ENCODE results near the gene RHBDL1.

Gene RHBDL1

DNA sequence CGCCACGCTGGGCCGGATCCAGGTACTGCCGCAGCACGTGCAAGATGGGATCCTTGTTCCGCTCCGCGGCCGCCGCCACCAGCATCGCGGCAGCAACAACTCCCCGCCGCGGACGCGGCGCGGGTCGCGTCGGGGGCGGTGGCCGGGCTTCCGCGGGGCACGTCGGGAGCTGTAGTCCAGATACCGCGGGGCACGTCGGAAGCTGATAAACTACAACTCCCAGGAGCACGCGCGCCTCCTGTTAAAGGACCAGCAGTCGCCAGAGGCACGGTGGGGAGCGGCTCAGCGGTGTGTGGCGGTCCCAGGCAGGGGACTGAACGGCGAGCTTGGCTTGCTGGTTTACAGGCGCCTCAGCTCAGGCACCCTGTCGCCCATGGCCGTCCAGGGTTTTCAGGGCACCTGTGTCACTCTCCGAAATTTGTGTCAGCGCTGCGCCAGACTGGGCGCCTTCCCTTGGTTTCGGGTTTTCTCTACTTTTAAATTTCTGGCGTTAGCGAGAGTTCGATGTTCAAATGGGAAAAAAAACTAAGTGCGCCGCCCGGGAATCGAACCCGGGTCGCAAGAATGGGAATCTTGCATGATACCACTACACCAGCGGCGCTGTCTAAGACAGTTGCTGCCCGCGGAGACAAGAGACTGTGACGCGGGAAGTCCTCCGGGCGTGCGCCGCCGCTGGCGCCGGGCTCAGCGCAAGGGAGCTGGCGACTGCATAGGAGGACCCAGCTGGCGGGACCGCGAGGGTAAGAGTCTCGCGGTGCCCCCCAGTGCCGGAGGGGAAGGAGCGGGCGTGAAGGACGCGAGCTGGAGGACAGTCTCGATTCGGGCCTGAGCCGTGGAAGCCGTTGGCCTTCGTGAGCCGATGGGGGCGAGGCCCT, 39.0 kb upstream of the RHBDL1 start, which contains the start of gene METTL26:
Gene METTL26, minus strand, starts transcription at position 100 of the 875 bp plus-strand sequence. Its CDS starts 15 bp downstream, at position 85.
- peak; percentile 91 to 92 for DNase-seq (ENCODE audit: low read depth in 2 of 2)

DNA sequence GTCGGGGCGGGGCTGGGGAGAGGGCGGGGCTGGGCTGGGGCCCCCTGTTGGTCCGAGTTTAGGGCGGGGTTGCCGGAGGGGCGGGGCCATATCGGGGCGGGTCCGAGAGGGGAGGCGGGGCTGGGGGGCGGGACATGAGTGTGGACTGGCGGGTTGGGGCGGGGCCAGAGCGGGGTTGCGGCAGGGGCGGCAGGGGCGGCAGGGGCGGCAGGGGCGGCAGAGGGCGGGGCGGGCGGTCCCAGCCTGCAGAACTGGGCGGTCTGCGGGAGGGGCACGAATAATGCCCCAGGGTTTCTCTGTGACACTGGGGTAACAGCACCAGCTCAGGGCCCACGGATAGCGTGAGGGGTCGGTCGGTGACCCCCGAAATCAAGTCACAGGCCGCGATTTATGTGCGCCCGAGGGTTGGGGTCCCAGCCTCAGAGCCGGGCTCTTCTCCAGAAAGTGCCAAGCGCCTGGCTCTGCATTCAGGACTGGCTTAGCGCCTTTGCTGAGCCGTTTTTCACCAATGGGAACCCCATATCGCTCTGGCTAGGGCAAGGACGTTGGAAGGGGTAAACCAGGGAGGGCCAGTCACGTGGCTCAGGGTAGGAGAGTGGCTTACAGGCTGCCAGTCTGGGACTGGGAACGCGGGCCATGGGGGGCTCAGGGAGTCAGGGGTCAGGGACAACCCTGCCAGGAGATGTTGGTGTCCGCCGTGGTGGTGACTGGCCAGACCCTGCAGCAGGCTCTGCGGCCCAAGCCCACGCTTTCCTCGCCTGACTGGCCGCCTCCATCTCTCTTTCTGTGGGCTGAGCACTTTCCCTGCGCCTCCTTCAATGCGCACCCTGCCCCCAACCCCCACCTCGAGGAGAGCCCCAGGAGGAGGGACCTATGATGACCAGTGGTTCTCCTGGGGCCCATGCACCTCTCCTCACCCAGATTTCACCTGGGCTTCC, 38.1 kb upstream of the RHBDL1 start:
- peak; percentile 86 to 95 for DNase-seq (ENCODE audit: low read depth in 2 of 2)

DNA sequence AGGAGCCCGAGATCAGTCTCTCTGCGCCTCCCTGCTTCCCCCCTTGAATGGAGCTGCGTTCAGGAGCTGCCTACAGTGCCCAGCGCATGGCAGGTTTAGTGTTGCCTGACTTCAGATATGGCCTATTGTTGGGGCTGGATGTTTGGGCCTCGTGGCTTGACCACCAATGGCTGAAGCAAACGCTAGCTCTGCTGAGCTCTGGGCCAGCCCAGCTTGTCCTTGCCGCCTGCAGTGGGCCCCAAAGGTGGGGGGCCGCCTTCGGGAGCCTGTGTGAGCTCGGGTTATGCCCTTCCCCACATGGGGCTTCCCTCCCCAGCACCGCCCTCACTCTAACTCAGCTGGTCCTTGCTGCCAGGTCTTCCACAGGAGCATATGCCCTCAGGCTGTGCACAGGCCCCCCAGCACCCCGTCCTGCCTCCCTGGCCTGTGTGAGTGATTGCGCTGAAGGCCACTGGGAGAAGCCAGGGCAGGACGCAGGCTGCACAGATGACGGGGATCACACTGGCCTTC, 37.4 kb upstream of the RHBDL1 start:
- DNase-seq (ENCODE audit: low read depth in 2 of 2): no peak

DNA sequence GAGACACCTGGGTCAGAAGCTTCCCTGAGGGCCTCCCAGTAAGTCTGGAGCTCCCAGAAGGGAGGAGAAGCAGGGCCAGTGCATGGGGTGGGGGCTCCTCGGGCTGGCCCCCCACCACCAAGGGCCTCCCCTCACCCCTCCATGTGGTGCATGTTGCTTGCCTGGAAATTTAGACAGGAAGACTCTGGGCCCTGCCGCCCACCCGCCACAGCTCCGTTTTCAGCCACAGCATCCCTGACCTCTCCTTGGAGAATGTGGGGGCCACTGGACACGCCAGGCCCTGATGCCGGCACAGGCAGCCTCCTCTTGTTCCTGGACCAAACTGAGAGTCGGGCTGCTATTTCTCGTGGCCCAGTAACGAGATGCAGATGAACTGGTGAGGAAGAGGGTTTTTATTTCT, 36.6 kb upstream of the RHBDL1 start:
- no peak for DNase-seq (ENCODE audit: low read depth in 2 of 2)

DNA sequence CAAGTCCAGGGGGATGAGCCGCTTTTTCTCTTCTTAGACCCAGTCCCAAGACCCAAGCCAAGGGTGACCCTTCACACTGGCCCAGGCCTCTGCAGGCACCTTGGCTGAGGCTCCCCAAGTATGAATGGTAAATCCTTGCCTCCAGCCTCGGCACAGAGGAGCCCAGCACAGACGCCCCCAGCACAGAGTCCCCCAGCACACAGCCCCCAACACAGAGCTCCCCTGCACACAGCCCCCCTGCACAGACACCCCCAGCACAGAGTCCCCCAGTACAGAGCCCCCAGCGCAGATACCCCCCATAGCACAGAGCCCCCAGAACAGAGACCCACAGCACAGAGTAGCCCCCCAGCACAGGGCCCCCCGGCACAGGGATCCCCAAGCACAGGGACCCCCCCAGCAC, 34.9 kb upstream of the RHBDL1 start:
- no peak for DNase-seq (ENCODE audit: low read depth in 2 of 2)

DNA sequence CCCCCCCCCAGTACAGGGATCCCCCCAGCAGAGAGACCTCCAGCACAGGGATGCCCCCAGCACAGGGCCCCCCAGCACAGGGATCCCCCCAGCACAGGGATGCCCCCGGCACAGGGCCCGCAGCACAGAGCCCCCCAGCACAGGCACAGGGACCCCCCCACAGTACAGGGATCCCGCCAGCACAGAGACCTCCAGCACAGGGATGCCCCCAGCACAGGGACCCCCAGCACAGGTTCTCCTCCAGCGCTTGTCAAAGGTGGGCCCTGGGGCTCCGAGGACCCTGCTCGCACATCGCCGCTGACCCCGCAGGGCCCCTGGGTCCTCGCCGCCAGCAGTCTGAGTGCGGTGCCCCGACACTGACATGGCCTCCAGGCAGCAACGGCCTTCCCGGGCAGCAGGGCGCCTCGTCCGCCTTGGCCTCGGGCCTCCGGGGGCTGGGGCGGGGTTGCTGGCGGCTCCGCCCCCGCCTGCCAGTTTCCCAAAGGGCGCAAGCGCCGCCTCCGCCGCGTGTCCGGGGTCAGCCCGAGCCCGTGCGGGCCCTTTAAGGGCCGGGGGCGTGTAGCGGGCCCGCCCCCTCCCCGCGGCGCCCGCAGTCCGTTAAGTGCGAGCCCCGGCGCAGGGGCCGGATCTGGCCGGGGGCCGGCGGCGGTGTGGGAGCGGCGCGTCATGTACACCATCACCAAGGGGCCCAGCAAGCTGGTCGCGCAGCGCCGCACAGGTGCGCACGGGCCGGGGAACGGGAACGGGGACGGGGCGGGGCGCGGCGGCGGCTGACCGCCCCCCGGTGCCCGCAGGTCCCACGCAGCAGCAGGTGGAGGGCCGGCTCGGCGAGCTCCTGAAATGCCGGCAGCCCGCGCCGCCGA, 33.9 kb upstream of the RHBDL1 start, which contains the start of gene MCRIP2:
Gene MCRIP2, plus strand, starts transcription at position 503 of the 863 bp plus-strand sequence. Its CDS starts 164 bp downstream, at position 667.
- DNase-seq (ENCODE audit: low read depth in 2 of 2): peak; percentile 66 to 78

DNA sequence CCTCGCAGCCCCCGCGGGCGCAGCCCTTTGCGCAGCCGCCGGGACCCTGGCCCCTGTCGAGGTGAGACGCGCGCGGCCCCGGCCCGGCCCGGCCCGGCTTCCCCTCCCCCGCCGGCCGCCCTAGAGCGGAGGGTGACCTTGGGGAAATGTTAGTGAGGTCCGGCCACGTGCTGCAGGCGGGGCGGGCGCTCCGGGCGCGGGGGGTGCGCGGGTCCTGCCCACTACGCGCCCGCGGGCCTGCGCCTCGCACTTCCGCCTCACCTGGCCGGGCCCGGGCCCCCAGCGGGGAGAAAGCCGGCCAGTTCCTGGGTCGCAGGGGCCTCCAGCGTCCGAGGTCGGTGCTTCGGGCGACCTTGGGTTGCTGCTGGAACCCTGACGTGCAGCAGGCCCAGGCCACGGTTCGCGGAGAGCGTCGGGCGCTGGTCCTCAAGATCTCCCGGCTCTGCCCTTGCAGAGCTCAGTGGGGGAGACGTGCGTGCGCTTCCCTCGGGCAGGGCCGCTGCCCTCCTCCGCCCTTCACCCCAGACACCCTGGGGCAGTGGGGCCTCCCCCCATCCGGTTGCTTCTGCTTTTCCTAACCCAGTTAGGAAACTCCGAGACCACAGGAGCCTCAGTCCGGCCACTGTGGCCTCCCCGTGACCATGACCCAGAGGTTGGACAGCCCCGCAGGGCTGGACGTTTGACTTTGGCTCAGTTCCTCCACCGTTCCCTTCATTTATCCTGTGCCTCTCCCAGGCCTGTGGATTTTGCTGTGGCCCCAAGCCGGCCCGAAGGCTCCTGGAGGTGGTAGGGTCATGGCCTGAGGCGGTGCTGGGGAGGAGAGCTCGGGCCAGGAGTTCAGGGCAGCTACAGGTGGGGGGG, 33.1 kb upstream of the RHBDL1 start:
- DNase-seq (ENCODE audit: low read depth in 2 of 2): no peak

DNA sequence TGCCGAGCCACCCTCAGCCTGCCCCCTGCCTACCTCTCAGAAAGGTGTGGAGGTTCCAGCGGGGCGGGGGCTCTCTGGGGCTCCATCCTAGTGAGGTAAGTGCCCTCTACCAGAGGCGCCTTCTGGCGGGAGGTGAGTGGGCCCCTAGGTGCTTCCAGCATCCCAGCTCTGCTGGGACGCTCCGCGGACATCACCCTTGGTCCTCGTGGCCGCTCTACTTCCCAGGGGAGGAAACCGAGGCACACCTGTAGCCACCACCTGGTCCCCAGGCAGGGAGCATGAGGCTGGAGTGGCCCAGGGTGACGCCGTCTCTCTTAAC, 32.5 kb upstream of the RHBDL1 start:
- DNase-seq (ENCODE audit: low read depth in 2 of 2): no peak

DNA sequence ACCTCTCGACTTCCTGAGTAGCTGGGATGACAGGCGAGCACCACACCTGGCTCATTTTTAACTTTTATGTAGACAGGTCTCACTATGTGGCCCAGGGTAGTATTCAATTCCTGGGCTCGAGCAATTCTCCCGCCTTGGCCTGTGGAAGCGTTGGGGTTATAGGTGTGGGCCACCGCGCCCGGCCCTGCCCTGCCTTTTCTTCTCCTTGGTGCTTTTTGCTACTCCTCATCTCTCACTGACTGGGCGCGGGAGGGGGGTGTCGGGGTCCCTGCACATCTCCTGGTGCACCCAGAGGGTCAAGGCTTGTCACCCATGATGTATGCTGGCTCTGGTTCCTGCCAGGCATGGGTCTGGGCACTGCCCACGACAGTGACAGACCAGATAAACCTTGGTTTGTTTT, 30.9 kb upstream of the RHBDL1 start:
- DNase-seq (ENCODE audit: low read depth in 2 of 2): no peak

DNA sequence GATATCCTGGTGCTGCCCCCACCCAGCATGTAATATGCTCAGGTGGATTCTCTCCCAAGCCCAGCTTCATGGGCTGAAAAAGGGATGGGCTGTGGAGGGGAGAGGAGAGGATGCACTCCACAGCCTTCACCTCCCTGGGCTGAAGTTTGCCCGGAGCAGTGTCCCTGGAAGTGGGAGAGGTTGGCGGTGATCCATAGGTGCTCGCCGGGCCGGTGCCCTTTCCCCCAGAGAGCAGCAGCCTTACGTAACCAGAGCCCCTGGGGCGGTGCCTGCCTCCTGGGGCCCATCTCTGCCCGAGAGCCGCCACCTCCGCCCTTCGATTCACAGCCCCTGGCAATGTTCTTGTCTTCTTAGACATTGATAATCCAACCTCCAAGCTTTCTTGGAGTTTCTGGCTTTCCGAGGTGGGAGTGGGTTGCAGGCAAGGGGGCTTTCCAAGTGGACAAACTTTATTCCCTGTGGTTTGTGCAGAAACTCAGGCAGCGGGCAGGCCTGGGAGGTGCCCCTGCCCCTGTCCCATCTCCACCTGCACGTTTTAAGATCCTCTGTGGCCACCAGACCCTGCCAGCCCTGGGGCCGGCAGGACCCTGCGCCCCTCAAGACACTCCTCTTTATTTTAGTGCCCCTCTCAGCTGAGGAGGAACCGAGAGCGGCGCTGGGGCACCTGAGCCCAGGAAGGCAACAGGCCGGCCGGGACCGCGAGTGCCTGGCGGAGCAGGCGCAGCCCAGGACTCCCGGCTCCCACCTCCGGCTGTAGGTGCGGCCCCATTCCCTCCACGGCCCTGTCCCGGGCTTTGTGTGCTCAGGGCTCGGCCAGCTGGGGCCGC, 29.4 kb upstream of the RHBDL1 start:
- no peak for DNase-seq (ENCODE audit: low read depth in 2 of 2)

DNA sequence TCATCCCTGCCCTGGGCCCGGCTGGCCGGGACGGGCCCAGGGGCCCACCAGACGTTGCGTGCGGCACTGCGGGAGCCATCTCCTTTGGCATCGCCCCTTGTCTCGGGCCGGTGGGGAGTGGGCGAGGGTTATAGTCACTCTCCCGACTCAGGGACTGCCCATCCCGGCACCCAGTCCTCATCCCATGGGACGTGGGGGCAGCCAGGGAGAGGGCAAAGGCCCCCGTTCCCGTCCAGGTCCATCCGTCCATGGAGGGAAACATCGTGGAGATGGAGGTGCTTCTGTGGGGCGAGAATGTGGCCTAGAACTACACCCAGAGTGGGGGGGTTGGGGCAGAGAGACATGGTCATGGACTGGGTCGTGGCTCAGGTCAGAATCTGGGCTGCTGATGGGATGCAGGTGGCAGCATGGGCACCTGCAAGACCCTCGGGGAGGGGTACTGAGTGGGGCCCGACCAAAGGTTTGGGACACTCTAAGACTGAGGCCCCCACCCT, 28.7 kb upstream of the RHBDL1 start:
- DNase-seq (ENCODE audit: low read depth in 2 of 2): no peak

DNA sequence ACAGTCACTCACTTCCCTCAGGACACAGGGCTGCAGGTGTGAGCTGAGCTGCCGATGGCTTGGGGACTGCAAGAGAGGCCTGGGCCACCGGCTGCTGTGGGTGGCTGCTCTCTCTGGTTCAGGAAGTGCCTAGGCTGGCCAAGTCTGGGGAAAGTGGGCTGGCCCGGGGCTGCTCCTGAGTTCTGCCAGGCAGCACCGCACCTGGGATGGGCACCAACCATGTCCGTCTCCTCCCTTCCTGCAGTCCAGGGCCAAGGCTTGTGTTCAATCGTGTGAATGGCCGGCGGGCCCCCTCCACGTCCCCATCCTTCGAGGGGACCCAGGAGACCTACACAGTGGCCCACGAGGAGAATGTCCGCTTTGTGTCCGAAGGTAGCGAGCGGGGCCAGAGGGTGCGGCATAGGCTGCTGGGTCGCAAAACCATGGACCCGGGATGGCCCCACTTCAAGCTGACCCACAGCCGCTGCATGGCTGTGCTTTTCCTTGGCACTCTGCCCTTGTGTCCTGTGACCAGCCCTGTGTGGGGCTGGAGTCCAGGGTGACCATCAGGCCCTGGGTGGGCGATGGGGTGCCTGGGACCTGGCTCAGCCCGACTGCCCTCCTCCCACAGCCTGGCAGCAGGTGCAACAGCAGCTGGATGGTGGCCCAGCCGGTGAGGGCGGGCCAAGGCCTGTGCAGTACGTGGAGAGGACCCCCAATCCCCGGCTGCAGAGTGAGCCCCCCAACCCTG, 28.1 kb upstream of the RHBDL1 start:
- no peak for DNase-seq (ENCODE audit: low read depth in 2 of 2)

DNA sequence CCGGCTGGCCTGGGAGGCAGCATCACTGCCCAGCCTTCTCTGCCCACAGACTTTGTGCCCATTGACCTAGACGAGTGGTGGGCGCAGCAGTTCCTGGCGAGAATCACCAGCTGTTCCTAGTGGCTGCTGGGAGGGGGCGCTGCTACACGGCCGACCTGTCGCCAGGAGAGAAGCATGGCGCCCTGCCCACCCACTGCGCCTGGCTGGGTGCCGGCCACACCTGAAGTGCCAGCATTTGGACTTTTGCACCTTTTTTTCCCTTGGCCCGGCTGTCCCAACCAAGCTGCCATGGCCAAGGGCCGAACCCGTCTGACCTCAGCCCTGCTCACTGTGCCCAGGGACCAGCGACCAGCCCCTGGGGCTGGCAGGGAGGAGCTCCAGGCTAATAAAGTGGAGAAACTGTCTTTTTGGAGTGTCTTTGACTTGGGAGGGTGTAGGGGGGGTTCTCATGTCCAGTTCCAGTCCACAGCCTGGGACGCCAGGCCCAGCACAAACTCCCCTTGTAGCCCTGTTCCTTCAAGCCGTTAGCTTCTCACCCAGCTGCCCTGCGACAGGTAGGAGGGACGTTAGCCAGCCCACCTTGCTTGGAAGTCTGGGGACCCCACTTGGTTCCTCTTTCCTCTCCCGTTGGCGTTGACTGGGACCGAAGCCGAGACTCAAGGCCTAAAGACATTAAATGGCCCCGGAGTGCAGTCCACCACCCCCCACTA, 27.2 kb upstream of the RHBDL1 start:
- DNase-seq (ENCODE audit: low read depth in 2 of 2): peak; percentile 54 to 57

DNA sequence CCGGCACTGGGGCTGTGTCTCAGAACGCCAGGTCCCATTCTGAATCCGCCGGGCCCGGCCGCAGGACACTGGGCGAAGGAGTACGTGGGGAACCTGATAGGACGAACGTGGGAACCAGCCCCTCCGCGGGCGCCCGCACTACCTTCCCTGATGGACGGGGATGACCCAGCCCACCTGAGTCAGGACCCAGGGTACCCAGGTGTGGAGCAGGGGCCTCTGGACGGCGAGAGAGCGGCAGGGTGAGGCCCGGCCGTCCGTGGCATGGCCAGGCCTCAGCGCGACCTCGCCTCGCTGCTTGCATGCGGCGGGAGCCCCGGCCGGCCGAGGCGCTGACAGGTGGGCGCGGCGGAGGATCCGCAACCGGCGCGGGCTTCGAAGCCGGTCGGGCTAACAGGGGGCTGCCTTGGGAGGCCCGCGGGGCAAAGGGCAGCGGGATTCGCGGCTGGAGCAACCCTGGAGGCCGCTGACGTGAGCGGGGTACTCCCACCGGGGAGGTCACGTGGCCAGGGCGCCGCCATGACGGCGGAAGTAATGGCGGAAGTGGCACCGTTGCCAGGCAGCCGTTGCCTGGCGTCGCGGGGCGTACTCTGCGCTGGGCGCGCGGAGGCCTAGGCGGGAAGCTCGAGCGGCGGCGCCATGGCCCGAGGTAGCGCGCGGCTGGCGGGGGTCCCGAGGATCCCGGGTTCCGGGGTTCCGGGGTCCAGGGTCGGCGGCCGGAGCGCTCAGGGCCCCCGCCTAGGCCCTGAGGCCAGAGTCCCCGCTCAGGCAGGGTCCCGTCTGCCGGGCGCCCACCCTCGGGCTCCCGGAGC, 26.5 kb upstream of the RHBDL1 start, which contains the start of gene WDR90:
Gene WDR90, plus strand, starts transcription at position 585 of the 809 bp plus-strand sequence. Its CDS starts 52 bp downstream, at position 637.
- DNase-seq (ENCODE audit: low read depth in 2 of 2): peak; percentile 89 to 94

DNA sequence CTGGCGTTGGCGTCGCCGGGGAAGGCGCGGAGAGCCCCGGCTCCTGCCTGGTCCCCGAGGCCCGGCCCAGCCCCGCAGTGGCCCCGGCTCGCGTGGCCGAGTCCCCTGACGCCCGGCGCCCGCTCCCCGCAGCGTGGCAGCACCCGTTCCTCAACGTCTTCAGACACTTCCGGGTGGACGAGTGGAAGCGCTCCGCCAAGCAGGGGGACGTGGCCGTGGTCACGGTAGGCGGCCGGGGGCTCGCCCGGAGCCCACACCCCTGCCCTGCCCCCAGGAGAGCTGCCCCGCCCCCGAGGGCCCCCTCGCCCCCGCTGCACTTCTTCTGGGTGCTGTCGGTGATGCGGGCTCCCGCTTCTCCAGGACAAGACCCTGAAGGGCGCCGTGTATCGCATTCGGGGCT, 25.8 kb upstream of the RHBDL1 start:
- DNase-seq (ENCODE audit: low read depth in 2 of 2): no peak

DNA sequence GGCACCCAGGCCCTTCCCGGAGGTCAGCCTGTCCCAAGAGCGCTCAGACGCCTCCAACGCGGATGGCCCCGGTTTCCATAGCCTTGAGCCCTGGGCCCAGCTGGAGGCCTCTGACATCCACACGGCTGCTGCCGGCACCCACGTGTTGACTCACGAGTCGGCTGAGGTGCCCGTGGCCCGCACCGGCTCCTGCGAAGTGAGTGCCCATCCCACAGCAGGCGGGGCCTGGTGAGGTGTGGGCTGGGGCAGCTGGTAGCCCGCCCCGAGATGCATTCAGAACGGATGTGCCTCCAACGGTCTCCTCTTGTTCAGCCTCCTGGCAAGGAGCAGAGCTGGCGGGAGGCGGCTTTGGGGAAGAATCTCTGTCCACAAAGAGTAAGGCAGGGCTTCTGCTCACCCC, 23.6 kb upstream of the RHBDL1 start:
- no peak for DNase-seq (ENCODE audit: low read depth in 2 of 2)
